HepG2 (cell line): ENCODE data around the gene ADAM19.

Source experiments
- GATAD2A ChIP-seq: IDR thresholded peaks from 2 replicates; pipeline ENCODE4 v1.6.1; 2016
- GTF2F1 ChIP-seq: fragments of 150-350 bp; IDR thresholded peaks from 2 replicates; pipeline ENCODE4 v1.6.1; 2014; ENCODE audit warnings: low read length
- JUND ChIP-seq: sonication (generic); formaldehyde crosslinking; IDR thresholded peaks from 2 replicates; pipeline ENCODE4 v1.8.0; 2022; ENCODE audit warnings: mild to moderate bottlenecking, missing genetic modification reagents
- RXRB ChIP-seq: IDR thresholded peaks from 2 replicates; pipeline ENCODE4 v1.6.1; 2016; ENCODE audit warnings: borderline replicate concordance, missing genetic modification reagents, missing compliant biosample characterization
- U2AF1 ChIP-seq: fragments of 200-400 bp; formaldehyde crosslinking; optimal IDR thresholded peaks from 2 replicates; pipeline ENCODE3; 2017; ENCODE audit warnings: mild to moderate bottlenecking, low read depth, low read length
- ZFP41 ChIP-seq: sonication (generic); formaldehyde crosslinking; IDR thresholded peaks from 2 replicates; pipeline ENCODE4 v1.4.0; 2020; ENCODE audit warnings: mild to moderate bottlenecking, missing genetic modification reagents, borderline replicate concordance
- ZNF556 ChIP-seq: sonication (generic); formaldehyde crosslinking; IDR thresholded peaks from 2 replicates; pipeline ENCODE4 v1.4.0; 2020; ENCODE audit warnings: mild to moderate bottlenecking, missing genetic modification reagents, borderline replicate concordance
- TF ChIP-seq, protein P1 (sequence below): sonication (generic); formaldehyde crosslinking; IDR thresholded peaks from 2 replicates; pipeline ENCODE4 v1.5.0; 2020; ENCODE audit warnings: mild to moderate bottlenecking, missing genetic modification reagents, moderate library complexity
- TF ChIP-seq, protein P2 (sequence below), 2 experiments: sonication (generic) in 1 of 2; formaldehyde crosslinking in 1 of 2; IDR thresholded peaks; 2 replicates each; pipeline versions ENCODE4 v1.5.1 to v1.6.1; 2011 to 2020; ENCODE audit warnings: borderline replicate concordance in 1 of 2, low read depth in 1 of 2, low read length in 1 of 2, mild to moderate bottlenecking in 1 of 2, missing genetic modification reagents in 1 of 2, moderate library complexity in 1 of 2

DNA sequence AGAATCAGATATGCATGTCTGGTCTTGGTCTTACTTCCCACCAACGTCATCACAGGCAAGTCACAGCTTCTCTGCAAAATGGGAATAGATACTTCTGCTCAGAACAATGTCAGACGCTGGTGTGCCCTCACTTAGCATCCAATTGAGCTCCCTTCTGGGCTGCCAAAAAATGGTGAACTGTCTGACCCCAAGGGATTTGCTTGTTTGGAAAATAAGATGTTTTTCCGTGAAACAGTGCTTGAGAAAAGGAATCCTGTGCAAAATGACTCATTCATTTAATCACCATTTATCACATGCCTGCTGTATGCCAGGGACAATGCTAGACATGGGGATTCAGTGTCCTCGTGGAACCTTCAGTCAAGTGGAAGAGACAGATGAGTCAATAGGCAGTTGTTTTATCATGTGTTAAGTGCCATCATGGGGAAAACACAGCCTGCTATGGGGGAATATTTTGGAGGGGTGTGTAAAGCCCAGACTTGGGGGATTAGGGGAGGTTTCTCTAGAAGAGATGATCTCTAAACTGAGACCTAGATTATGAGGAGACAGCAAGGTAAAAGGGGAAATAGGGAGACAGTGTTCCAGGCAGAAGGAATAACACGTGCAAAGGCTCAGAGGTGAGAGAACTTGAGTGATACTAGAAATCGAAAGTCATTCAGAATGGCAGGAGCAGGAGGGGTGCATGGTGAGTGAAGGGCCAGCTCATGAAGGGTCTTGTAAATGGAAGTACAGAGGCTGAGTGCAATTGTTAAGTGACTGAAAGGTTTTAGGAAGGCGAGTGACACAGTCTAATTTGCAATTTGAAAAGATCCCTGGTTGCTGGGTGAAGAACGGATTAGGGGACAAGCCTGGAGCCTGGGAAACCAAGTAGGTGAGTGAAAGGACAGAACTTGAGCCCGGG, 111.7 kb downstream of the ADAM19 start:
- TF ChIP-seq GATAD2A (CRISPR knock-in tag) (no peak), ZFP41 (CRISPR knock-in tag) (no peak), ZNF556 (CRISPR knock-in tag) (no peak), JUND (CRISPR knock-in tag) (no peak), GTF2F1 (no peak), RXRB (CRISPR knock-in tag) (no peak), U2AF1 (no peak)
- TF ChIP-seq, protein P1, sequence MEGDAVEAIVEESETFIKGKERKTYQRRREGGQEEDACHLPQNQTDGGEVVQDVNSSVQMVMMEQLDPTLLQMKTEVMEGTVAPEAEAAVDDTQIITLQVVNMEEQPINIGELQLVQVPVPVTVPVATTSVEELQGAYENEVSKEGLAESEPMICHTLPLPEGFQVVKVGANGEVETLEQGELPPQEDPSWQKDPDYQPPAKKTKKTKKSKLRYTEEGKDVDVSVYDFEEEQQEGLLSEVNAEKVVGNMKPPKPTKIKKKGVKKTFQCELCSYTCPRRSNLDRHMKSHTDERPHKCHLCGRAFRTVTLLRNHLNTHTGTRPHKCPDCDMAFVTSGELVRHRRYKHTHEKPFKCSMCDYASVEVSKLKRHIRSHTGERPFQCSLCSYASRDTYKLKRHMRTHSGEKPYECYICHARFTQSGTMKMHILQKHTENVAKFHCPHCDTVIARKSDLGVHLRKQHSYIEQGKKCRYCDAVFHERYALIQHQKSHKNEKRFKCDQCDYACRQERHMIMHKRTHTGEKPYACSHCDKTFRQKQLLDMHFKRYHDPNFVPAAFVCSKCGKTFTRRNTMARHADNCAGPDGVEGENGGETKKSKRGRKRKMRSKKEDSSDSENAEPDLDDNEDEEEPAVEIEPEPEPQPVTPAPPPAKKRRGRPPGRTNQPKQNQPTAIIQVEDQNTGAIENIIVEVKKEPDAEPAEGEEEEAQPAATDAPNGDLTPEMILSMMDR (CRISPR knock-in tag): no peak
- TF ChIP-seq, protein P2, sequence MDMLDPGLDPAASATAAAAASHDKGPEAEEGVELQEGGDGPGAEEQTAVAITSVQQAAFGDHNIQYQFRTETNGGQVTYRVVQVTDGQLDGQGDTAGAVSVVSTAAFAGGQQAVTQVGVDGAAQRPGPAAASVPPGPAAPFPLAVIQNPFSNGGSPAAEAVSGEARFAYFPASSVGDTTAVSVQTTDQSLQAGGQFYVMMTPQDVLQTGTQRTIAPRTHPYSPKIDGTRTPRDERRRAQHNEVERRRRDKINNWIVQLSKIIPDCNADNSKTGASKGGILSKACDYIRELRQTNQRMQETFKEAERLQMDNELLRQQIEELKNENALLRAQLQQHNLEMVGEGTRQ (IDR thresholded peaks at IDR 0.05; ENCODE audit: low read depth, low read length): no peak
- TF ChIP-seq, protein P2 (CRISPR knock-in tag; IDR thresholded peaks at IDR 0.05; ENCODE audit: borderline replicate concordance): no peak
